Stimulated activated CD4-positive, alpha-beta T cell treated with anti-CD3 and anti-CD28 coated beads, TNF-alpha, amount 100 ng/mL, for 1 hour (primary cell): ENCODE measurements around the gene BCAS3.

ENCODE experiments used
- DNase-seq, 3 donors: peaks; one replicate each; pipeline ENCODE4 v3.0.0-alpha.2; 2020; ENCODE audit warnings: low read depth in 3 of 3, low spot score in 1 of 3

BCAS3 gene

GRCh38 chr17:61389670-61390478, 712.2 kb downstream of the BCAS3 start:
- no peak for DNase-seq

- no peak for DNase-seq
Measured at GRCh38 chr17:61390479-61390791, 712.8 kb downstream of the BCAS3 start.

GRCh38 chr17:61391595-61392291, 714.1 kb downstream of the BCAS3 start:
- no peak for DNase-seq

GRCh38 chr17:61392679-61393078, 715.0 kb downstream of the BCAS3 start:
- DNase-seq, result no peak

GRCh38 chr17:61393550-61393903, 715.9 kb downstream of the BCAS3 start:
- no peak for DNase-seq

GRCh38 chr17:61393904-61394629, 716.4 kb downstream of the BCAS3 start:
- DNase-seq, result no peak

GRCh38 chr17:61394630-61395408, 717.2 kb downstream of the BCAS3 start:
- no peak for DNase-seq

- DNase-seq, result no peak
Measured at GRCh38 chr17:61395409-61395982, 717.8 kb downstream of the BCAS3 start.

- no peak for DNase-seq
Measured at GRCh38 chr17:61395983-61396585, 718.4 kb downstream of the BCAS3 start.

GRCh38 chr17:61396586-61397085, 719.0 kb downstream of the BCAS3 start:
- DNase-seq, result no peak

GRCh38 chr17:61397086-61397842, 719.6 kb downstream of the BCAS3 start:
- no peak for DNase-seq

- no peak for DNase-seq
Measured at GRCh38 chr17:61398721-61399130, 721.1 kb downstream of the BCAS3 start.

GRCh38 chr17:61399131-61400065, 721.7 kb downstream of the BCAS3 start, which contains the start of gene TBX2:
TBX2 (plus strand) TSS chr17:61399843; CDS start chr17:61400177, 334 bp downstream.
- no peak for DNase-seq

- no peak for DNase-seq
Measured at GRCh38 chr17:61400066-61400716, 722.5 kb downstream of the BCAS3 start.

GRCh38 chr17:61400717-61401388, 723.2 kb downstream of the BCAS3 start:
- DNase-seq, result no peak

GRCh38 chr17:61401389-61402072, 723.9 kb downstream of the BCAS3 start:
- DNase-seq, result no peak

GRCh38 chr17:61402073-61402541, 724.5 kb downstream of the BCAS3 start:
- DNase-seq, result no peak
